BLaER1 (cell line): ENCODE data around the gene PTPN2.

Experiments
- H3K27ac ChIP-seq: shearing (Covaris generic); formaldehyde crosslinking; 2 replicates; pipeline ENCODE4 v1.8.1; 2022
- H3K27me3 ChIP-seq: shearing (Covaris generic); formaldehyde crosslinking; 2 replicates; pipeline ENCODE4 v1.8.1; 2022
- H3K36me3 ChIP-seq: shearing (Covaris generic); formaldehyde crosslinking; 2 replicates; pipeline ENCODE4 v1.8.1; 2022
- H3K4me1 ChIP-seq: shearing (Covaris generic); formaldehyde crosslinking; 2 replicates; pipeline ENCODE4 v1.8.1; 2022
- H3K4me2 ChIP-seq: shearing (Covaris generic); formaldehyde crosslinking; 2 replicates; pipeline ENCODE4 v1.8.1; 2022
- H3K4me3 ChIP-seq: shearing (Covaris generic); formaldehyde crosslinking; 2 replicates; pipeline ENCODE4 v1.8.1; 2022
- H3K9ac ChIP-seq: shearing (Covaris generic); formaldehyde crosslinking; 2 replicates; pipeline ENCODE4 v1.8.1; 2022
- H3K9me3 ChIP-seq: shearing (Covaris generic); formaldehyde crosslinking; 2 replicates; pipeline ENCODE4 v1.8.1; 2022
- H4K20me1 ChIP-seq: shearing (Covaris generic); formaldehyde crosslinking; 2 replicates; pipeline ENCODE4 v1.8.1; 2022
- Cebpa-rat ChIP-seq: shearing (Covaris generic); IDR thresholded peaks from 2 replicates; pipeline ENCODE4 v1.8.1; 2022

PTPN2 gene

DNA sequence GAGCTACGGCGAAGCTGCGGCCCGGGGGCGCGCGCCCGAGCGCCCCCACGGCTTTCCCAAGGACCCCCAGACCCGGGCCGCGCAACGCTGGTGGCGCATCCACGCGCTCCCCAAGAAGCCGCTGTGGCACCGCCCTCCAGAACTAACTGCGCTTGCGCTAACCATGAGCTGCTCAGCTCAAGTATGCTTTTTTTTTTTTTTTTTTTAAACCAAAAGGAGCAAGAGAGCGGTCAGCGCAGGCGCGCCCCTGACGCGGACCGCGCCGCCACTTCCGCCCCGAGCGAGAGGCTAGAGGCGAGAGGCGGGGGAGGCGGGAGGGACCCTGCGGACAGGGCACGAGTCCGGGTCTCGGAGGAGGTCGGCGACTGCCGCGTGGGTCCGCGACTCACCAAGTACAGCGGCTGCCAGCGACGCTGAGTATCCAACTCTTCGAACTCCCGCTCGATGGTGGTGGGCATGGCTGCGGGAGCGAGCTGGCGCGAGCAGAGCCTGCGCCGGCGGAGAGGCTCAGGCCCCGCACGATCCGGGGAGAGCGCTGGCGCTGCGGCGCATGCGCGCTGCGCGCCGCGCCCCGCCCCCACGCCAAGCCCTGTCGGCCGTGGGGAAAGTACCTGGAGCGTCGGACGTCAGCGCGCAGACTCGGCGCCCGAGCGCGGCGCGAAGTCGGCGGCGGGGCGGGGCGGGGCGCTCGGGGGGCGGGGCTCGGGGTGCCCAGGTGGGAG lies at the start of gene PTPN2:
Gene PTPN2 (minus strand): TSS at position 554 of the 722 bp plus-strand sequence. CDS start 96 bp downstream, at position 458.
- Histone ChIP-seq H3K27ac (peak within 1 kb of the TSS; percentile 97), H3K4me1 (peaks cover 60% of the 10 kb centered on the region), H3K4me3 (peak within 1 kb of the TSS; percentile 97), H3K9me3 (peaks cover 2% of the 10 kb centered on the region; the same call in 1 of the 2 replicates), H4K20me1 (peaks cover 45% of the 10 kb centered on the region), H3K36me3 (no peaks in the 10 kb centered on the region), H3K27me3 (no peaks in the 10 kb centered on the region), H3K9ac (peak within 1 kb of the TSS; percentile 97), H3K4me2 (peak within 1 kb of the TSS; percentile 94)
- TF ChIP-seq Cebpa-rat: no peak

DNA sequence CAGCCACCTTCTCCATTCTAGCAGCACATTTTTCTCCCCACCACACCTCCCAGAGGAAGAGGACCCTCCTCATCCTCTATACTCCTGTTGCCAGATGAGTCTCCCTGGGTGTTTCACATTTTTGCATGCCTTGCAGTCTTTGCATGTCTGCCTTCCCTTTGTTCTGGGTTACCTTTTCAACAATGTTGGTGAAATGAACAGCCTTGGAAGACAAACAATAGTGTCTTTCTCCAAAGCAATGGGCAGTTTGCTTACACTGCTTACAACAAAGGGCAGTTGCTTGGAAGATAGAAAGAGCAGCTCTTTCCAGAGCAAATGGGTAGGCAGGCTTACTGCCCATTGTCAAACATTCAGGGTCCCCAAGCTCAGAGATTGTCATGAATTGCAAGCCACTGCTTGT lies 49.3 kb upstream of the PTPN2 start:
- Histone ChIP-seq H3K4me1 (peaks cover 23% of the 10 kb centered on the region), H4K20me1 (no peaks in the 10 kb centered on the region), H3K9ac (no peak overlapping the region), H3K9me3 (no peaks in the 10 kb centered on the region), H3K4me3 (no peak overlapping the region), H3K36me3 (no peaks in the 10 kb centered on the region), H3K27me3 (no peaks in the 10 kb centered on the region), H3K4me2 (no peak overlapping the region), H3K27ac (no peak overlapping the region)
- TF ChIP-seq Cebpa-rat: no peak

DNA sequence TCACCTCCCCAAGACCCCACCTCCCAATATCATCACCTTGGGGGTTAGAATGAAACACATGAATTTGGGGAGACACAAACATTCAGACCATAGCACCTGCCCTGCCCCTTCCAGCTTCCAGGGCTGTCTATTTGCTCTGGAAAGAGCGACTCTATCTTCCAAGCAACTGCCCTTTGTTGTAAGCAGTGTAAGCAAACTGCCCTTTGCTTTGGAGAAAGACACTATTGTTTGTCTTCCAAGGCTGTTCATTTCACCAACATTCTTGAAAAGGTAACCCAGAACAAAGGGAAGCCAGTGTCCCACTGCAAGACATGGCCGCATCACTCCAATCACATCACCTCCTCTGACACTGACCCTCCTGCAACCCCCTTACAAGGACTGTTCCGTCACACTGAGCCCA lies 46.9 kb upstream of the PTPN2 start:
- Histone ChIP-seq H3K27me3 (no peaks in the 10 kb centered on the region), H3K27ac (no peak overlapping the region), H3K4me2 (peak overlapping the region; percentile 14; the same call in 1 of the 2 replicates), H4K20me1 (no peaks in the 10 kb centered on the region), H3K36me3 (no peaks in the 10 kb centered on the region), H3K9me3 (no peaks in the 10 kb centered on the region), H3K4me1 (peaks cover 23% of the 10 kb centered on the region), H3K4me3 (no peak overlapping the region), H3K9ac (no peak overlapping the region)
- TF ChIP-seq Cebpa-rat: no peak

DNA sequence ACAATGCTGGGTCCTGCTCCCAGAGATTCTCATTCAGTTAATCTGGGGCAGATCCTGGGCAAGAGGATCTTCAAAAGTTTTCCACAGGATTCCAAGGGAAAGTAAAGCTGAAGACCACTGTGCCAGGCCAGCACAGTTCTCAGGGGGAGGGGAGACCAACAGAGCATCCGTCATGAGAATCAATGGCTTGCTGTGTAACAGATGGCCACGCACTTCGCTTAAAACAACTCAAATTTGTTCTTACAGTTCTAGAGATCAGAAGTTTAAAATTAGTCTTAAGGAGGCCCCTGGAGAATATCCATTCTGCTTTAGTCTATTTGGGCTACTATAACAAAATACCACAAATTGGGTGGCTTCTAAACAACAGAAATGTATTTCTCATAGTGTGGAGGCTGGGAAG lies 46.3 kb upstream of the PTPN2 start:
- no peak overlapping the region for H3K27ac ChIP-seq
- no peaks in the 10 kb centered on the region for H3K9me3 ChIP-seq
- H3K36me3 ChIP-seq: no peaks in the 10 kb centered on the region
- H3K9ac ChIP-seq: no peak overlapping the region
- TF ChIP-seq Cebpa-rat: no peak
- no peak overlapping the region for H3K4me3 ChIP-seq
- peaks cover 23% of the 10 kb centered on the region for H3K4me1 ChIP-seq
- no peaks in the 10 kb centered on the region for H3K27me3 ChIP-seq
- H4K20me1 ChIP-seq: no peaks in the 10 kb centered on the region
- peak overlapping the region; percentile 14 for H3K4me2 ChIP-seq

DNA sequence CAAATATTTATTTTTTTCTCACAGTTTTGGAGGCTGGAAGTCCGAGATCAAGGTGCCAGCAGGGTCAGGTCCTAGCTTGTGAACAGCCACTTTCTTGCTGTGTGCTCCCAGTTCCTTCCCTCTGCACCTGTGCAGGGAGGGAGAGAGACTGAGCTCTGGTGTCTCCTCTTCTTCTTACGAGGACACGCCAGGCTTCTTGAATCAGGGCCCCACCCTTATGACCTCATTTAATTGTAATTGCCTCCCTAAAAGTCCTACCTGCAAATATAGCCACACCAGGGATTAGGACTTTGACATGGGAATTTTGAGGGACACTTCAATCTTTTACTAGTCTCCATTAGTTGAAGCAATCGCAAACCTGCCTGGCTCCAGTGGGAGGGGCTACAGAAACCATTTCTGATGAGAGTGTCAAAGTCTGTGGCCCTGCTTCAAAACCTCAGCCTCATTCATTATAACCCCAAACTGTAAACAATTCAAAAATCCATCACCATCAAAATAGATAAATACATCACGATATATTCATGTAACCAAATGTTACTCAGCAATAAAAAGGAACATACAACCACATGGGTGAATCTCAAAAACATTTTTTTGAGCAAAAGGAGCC lies 45.5 kb upstream of the PTPN2 start:
- no peak for TF ChIP-seq Cebpa-rat
- Histone ChIP-seq H3K4me3 (no peak overlapping the region), H3K36me3 (no peaks in the 10 kb centered on the region), H3K4me2 (0 out of 2 replicates have a peak overlapping the region, but pooled peaks have one; percentile 23), H3K9me3 (no peaks in the 10 kb centered on the region), H3K9ac (no peak overlapping the region), H3K4me1 (peaks cover 23% of the 10 kb centered on the region), H4K20me1 (no peaks in the 10 kb centered on the region), H3K27ac (no peak overlapping the region), H3K27me3 (no peaks in the 10 kb centered on the region)

DNA sequence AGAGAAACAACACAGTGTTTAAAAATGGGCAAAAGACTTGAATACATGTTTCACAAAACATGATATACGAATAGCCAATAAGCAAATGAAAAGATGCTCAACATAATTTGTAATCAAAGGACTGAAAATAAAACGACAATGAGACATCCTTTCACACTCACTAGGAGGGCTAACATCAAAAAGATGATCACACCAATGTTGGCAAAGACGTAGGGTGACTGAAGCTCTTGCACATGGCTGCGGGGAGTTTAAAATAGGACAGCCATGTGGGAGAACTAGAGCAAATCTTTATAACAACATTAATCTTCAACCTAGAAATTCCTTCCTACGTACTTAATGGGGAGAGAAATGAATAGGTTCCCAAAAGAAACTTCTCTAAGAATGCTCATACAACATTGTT lies 44.6 kb upstream of the PTPN2 start:
- Histone ChIP-seq H3K4me3 (no peak overlapping the region), H3K4me1 (peaks cover 23% of the 10 kb centered on the region), H3K4me2 (0 out of 2 replicates have a peak overlapping the region, but pooled peaks have one; percentile 23), H3K36me3 (no peaks in the 10 kb centered on the region), H3K27me3 (no peaks in the 10 kb centered on the region), H3K27ac (no peak overlapping the region), H4K20me1 (no peaks in the 10 kb centered on the region), H3K9ac (no peak overlapping the region), H3K9me3 (no peaks in the 10 kb centered on the region)
- TF ChIP-seq Cebpa-rat: no peak

DNA sequence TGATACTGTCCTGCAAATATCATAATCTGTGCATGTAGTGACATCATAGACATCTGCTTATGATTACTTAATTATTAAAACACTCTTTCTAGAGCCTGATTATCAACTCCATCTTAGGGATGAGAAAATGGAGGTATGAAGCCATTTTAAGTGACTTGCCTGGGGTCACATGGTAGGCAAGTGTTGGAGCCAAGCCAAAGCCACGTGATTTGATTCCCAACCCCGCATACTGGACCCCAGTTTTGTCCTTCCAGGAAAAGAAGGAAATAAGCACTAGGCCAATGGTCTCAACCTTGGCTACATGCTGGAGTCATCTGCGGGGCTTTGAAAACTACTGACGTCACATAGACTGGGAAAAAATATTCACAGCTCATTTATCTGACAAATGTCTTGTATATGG lies 44.2 kb upstream of the PTPN2 start:
- peaks cover 23% of the 10 kb centered on the region for H3K4me1 ChIP-seq
- H3K27ac ChIP-seq: no peak overlapping the region
- H3K9ac ChIP-seq: no peak overlapping the region
- H3K27me3 ChIP-seq: no peaks in the 10 kb centered on the region
- TF ChIP-seq Cebpa-rat: no peak
- no peaks in the 10 kb centered on the region for H3K36me3 ChIP-seq
- H3K9me3 ChIP-seq: no peaks in the 10 kb centered on the region
- no peak overlapping the region for H3K4me2 ChIP-seq
- no peaks in the 10 kb centered on the region for H4K20me1 ChIP-seq
- no peak overlapping the region for H3K4me3 ChIP-seq

DNA sequence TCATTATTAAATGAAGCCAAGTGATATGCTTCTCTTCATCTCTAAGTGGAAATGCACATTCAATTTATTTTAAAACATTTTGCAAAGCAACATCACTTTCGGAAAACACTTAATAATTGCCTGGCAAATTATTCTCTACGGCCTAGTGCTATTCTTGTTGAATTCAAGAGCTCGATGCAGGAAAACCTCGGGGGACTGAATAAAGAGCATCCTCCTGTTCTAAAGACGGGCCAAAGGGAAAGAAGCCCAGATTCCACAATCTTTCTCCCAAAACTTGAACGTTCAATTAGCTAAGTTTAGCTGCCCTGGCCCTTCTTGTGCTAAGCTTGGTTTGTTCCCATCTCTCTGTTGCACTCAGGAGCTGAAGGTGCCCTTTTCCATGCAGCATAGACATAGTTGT lies 40.6 kb upstream of the PTPN2 start:
- no peak overlapping the region for H3K27ac ChIP-seq
- H3K9ac ChIP-seq: no peak overlapping the region
- H3K27me3 ChIP-seq: no peaks in the 10 kb centered on the region
- TF ChIP-seq Cebpa-rat: no peak
- H3K36me3 ChIP-seq: no peaks in the 10 kb centered on the region
- H3K4me1 ChIP-seq: peaks cover 12% of the 10 kb centered on the region
- no peak overlapping the region for H3K4me3 ChIP-seq
- H3K4me2 ChIP-seq: no peak overlapping the region
- no peaks in the 10 kb centered on the region for H4K20me1 ChIP-seq
- H3K9me3 ChIP-seq: no peaks in the 10 kb centered on the region

DNA sequence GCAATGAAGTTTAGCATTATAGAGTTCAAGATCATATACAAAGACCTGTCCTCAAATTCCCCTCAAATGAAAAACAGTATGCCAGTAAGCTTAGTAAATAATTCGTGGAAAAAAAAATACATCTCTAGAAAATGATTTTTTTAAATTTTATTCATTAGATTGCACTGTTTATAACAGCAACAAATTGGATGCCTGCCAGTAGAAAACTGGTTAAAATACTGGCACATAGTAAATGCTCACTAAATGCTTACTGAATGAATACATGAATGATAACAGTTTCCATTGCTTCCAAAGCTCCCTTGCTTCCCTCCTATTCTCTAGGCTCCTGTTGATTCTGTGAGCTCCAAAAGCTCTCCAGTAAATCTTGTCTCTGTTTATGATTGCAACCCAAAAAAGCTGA lies 38.2 kb upstream of the PTPN2 start:
- H3K9me3 ChIP-seq: no peaks in the 10 kb centered on the region
- no peak overlapping the region for H3K9ac ChIP-seq
- no peak overlapping the region for H3K4me2 ChIP-seq
- no peak overlapping the region for H3K4me3 ChIP-seq
- no peak overlapping the region for H3K27ac ChIP-seq
- H4K20me1 ChIP-seq: no peaks in the 10 kb centered on the region
- no peaks in the 10 kb centered on the region for H3K4me1 ChIP-seq
- TF ChIP-seq Cebpa-rat: no peak
- H3K36me3 ChIP-seq: no peaks in the 10 kb centered on the region
- H3K27me3 ChIP-seq: no peaks in the 10 kb centered on the region

DNA sequence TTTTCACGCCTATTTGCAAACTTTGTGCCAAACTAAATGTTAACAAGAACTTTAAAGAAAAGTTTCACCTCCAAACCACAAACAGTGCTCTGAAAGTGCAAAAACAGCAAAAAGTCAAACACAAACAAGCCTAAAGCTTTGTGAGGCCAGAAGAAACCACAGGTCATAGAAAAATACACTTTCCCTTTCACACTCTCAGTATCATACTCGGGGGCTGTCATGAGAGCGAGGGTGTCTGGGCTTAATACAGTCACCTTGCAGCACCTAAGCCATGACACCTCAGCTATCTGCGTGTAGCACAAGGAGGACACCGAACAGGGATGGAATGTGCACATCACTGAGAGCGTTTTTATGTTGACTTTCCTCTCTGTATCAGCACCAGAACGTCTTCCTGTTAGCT lies 37.1 kb upstream of the PTPN2 start:
- Histone ChIP-seq H3K9ac (no peak overlapping the region), H3K27me3 (no peaks in the 10 kb centered on the region), H3K9me3 (no peaks in the 10 kb centered on the region), H3K4me2 (no peak overlapping the region), H3K4me1 (no peaks in the 10 kb centered on the region), H3K27ac (no peak overlapping the region), H4K20me1 (no peaks in the 10 kb centered on the region), H3K4me3 (no peak overlapping the region), H3K36me3 (no peaks in the 10 kb centered on the region)
- no peak for TF ChIP-seq Cebpa-rat
